Coronary artery (tissue), 2 donors: ENCODE results near the gene SLAIN2.

Experiments used
- DNase-seq: peaks from one replicate; pipeline ENCODE4 v3.0.0-alpha.2; 2017; ENCODE audit warnings: low spot score
- H3K27ac ChIP-seq, 2 donors: fragments of 200-600 bp; sonication (generic); one replicate each; pipeline ENCODE4 v1.5.1; 2016 to 2019
- H3K4me3 ChIP-seq: fragments of 200-600 bp; sonication (generic); 2 replicates; pipeline ENCODE4 v1.5.1; 2016; ENCODE audit warnings: mild to moderate bottlenecking, moderate library complexity
- CTCF ChIP-seq: fragments of 200-600 bp; sonication (generic); IDR thresholded peaks from one replicate; pipeline ENCODE4 v1.5.1; 2019; ENCODE audit warnings: antibody characterized with exemption

Gene SLAIN2

DNA sequence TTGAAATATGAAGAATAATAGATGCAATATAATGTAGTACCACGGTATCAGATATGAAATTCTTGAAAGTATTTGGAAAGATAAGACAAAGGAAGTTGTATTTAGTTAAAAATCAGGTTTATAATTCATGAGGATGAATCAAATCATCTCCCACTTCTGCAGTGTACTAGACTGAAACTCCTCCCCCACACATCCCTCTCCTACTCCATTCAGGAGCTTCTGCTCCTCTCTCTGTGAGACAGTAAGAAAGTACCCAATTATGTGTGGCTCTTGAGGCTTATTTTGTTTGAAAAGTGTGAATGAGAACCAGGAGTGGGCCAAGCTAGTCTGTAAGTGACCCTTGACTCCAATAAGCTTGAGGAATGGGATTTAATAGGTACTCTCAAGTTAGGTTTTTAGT, 9.5 kb downstream of the SLAIN2 start:
- no peak overlapping the region for H3K27ac ChIP-seq
- no peak overlapping the region for H3K4me3 ChIP-seq
- no peak for DNase-seq
- TF ChIP-seq CTCF = no peak

DNA sequence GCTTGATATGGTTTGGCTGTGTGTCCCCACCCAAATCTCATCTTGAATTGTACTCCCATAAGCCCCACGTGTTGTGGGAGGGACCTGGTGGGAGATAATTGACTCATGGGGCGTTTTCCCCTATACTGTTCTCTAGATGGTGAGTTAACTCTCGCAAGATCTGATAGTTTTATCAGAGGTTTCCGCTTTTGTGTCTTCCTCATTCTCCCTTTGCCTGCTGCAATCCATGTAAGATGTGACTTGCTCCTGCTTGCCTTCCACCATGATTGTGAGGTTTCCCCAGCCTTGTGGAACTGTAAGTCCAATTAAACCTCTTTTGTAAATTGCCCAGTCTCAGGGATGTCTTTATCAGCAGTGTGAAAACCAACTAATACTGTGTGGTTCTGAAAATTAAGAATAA, 11.5 kb downstream of the SLAIN2 start:
- no peak for DNase-seq
- H3K27ac ChIP-seq = no peak overlapping the region
- no peak for TF ChIP-seq CTCF
- no peak overlapping the region for H3K4me3 ChIP-seq

DNA sequence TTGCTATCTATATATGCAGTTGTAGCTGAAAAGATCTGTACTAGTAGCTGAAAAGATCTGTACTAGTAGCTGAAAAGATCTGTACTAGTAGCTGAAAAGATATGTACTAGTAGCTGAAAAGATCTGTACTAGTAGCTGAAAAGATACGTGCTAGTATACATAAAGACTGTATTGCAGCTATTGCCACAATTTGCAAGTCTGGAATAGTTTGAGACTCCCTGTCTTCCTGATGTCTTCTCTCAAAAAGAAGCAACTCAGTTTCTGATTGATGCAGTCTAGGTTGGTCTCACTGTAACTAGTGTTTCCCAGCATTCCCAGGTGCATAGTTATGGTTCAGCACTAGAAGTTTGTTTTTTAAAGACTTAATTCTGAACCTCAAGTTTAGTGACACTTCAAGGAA, 15.0 kb downstream of the SLAIN2 start:
- Histone ChIP-seq H3K27ac (no peak overlapping the region), H3K4me3 (no peak overlapping the region)
- TF ChIP-seq CTCF = no peak
- no peak for DNase-seq

- no peak for DNase-seq
- no peak for TF ChIP-seq CTCF
- Histone ChIP-seq H3K27ac (no peak overlapping the region), H3K4me3 (no peak overlapping the region)
Measured at GRCh38 chr4:48360285-48361011, 19.1 kb downstream of the SLAIN2 start.

- H3K4me3 ChIP-seq = no peak overlapping the region
- TF ChIP-seq CTCF = no peak
- DNase-seq = no peak
- no peak overlapping the region for H3K27ac ChIP-seq
Measured at GRCh38 chr4:48361012-48361400, 19.7 kb downstream of the SLAIN2 start.

- no peak for TF ChIP-seq CTCF
- Histone ChIP-seq H3K27ac (no peak overlapping the region), H3K4me3 (no peak overlapping the region)
- no peak for DNase-seq
Measured at GRCh38 chr4:48366611-48367010, 25.3 kb downstream of the SLAIN2 start.

GRCh38 chr4:48367016-48367415, 25.7 kb downstream of the SLAIN2 start:
- TF ChIP-seq CTCF = no peak
- no peak for DNase-seq
- Histone ChIP-seq H3K4me3 (no peak overlapping the region), H3K27ac (no peak overlapping the region)
